Measurements from ENCODE around the gene TMEM184C. TPM values are rescaled to one million over a fixed set of nuclear protein-coding genes. Genes with fewer than 3 reads are reported as not detected.

Gene TMEM184C
- total RNA-seq, 1 donor from 2014 or later: 18.1 TPM

DNA sequence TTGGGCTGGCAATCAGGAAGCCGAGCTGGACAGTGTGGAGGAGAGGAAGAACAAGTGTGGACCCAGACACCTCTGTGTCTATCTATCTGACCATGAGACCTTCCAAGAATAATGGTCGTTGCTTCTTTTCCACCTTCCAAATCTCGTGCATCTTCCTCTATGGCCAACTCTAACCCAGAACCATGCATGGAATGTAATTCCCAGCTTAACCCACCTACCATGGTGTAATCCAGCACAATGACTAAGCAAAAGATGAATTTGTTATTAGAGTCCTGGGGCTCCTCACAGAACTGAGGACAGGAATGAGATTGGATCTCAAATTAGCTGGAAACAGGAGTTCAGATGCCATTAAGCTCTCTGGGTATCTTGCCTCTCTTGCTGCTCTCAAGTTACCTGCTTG is 17.4 kb upstream of the TMEM184C start:
- ATAC-seq: no peak

DNA sequence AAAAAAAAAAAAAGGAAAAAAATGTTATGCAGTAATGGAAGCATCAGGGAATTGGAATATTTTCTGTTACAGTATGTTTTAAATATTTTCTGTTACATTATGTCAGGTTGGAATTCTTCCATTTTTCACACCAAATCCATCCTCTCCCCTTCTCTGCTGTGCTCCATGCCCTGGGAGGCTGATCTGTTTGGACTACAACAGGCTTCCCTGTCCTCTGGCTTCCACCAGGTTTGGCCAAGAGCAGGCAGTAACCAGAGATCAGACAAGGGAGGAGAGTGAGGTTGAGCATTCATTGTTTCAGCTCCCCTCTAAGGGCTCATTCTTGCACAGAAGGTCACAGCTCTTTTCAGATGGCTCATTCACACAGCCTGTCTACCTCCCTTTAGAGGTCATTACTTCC is 11.7 kb upstream of the TMEM184C start:
- ATAC-seq: no peak

- no peak for ATAC-seq
Measured at GRCh38 chr4:147607471-147607870, 9.7 kb upstream of the TMEM184C start.

- no peak for ATAC-seq
Measured at GRCh38 chr4:147610686-147611085, 6.5 kb upstream of the TMEM184C start.

GRCh38 chr4:147616849-147617172 is 386 bp upstream of the TMEM184C start:
- no peak for ATAC-seq

DNA sequence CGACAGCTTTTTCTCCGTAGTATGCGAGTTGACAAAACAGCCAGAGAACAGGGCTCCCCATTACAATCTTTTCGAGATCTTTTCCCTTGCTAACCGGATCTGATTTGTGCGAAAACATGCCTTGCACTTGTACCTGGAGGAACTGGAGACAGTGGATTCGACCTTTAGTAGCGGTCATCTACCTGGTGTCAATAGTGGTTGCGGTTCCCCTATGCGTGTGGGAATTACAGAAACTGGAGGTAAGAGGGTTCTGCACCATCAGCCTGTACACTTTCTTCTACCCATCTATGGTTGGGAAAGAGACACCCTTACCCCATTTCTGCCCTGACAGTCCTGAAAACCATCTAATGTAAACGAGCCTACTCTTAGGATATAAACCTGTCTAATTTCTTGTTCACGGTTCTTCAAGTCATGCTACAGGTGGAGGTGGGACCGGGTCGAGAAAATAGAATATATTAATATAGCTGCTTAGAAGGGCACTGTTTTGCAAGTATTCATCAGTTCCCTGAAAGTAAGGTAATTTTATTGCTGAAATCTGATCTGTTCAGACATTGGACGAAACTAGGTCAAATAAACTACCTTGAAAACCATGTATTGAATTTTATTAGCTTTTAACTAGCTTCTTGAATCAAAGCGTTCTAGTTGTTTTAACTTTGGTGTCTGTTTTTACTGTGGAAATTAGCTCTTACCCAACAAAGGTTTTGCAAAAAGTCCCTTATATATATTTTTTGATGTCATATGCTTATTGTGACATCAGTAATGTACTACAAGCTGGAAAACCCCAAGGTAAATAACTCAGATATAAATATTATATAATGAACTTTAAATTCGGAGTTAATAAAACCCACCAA is 869 bp downstream of the TMEM184C start:
- peak; percentile 12 for ATAC-seq

DNA sequence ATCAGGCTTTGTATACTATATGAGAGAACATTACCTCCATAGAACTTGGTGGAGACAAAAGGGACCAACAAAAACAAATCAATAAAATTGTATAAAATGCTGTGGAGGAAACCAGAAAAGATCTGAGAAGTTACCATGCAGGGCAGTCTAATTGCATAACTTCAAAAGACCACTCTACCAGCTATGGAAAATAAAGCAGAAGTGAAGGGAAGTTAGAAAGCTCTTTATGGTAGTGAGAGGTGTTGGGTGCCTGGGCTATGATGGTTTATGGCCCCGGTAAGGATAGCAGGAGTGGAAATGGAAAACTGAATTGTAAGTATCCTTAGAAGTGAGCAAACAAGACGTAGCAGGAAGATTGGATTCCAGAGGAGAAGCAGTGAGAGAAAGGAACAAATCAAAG is 3.1 kb downstream of the TMEM184C start:
- ATAC-seq: no peak

- no peak for ATAC-seq
Measured at GRCh38 chr4:147625733-147626132, 8.5 kb downstream of the TMEM184C start.

GRCh38 chr4:147626903-147627302 is 9.7 kb downstream of the TMEM184C start:
- ATAC-seq: no peak

- no peak for ATAC-seq
Measured at GRCh38 chr4:147628415-147628814, 11.2 kb downstream of the TMEM184C start.

GRCh38 chr4:147629783-147630730 is 12.9 kb downstream of the TMEM184C start:
- no peak for ATAC-seq

DNA sequence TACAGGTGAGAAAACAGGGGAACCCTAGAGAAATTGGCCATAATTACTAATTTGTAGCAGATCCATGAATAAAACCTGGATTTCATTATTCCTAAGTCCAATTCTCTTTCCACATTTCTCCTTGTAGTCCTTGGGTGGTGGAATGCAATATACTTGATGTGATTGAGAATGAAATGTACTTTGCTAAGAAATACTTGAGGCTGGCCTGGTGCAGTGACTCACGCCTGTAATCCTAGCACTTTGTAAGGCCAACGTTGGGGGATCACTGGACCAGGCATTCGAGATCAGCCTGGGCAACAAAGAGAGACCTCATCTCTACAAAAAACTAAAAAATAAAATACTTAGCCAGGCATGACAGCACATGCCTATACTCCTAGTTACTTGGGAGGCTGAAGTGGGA is 15.9 kb downstream of the TMEM184C start:
- ATAC-seq: no peak

GRCh38 chr4:147633643-147634042 is 16.4 kb downstream of the TMEM184C start:
- ATAC-seq: no peak

GRCh38 chr4:147635348-147635747 is 18.2 kb downstream of the TMEM184C start:
- no peak for ATAC-seq

DNA sequence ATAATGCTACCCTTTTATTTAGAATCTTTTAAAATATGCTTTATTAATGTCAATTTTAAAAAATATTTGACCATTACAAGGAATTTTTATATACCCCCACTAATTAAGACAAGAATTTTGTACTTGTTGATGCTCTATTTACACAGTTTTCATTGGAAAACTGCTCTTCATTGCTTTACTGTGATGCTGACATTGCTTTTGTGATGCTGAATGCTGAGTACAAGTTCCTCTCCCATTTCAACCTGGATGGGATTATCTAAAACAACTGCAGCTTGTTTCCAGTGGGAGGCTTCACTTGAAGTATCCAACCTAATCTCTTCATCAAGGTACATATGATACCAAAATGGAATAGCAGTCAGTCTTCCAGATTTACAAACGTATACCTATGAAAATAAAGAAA is 21.2 kb downstream of the TMEM184C start:
- no peak for ATAC-seq

- no peak for ATAC-seq
Measured at GRCh38 chr4:147638942-147639341, 21.7 kb downstream of the TMEM184C start.

DNA sequence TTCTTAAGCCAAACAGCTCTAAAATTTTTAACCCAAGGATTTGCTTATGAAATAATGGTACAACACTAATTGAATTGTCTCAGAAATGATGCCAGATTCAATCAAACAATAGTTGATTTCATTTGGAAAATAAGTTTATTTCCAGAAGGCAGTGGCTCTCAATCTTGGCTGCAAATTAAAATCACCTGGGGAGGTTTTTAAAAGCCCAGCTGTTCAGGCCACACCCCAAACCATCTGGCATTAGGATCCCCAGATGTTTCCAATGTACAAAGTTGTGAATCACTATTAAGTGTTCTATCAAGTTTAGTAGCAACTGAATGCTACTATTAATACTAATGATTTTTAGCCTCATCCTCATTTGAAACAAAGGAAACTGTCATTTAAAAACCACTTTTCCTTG is 22.2 kb downstream of the TMEM184C start:
- ATAC-seq: no peak

DNA sequence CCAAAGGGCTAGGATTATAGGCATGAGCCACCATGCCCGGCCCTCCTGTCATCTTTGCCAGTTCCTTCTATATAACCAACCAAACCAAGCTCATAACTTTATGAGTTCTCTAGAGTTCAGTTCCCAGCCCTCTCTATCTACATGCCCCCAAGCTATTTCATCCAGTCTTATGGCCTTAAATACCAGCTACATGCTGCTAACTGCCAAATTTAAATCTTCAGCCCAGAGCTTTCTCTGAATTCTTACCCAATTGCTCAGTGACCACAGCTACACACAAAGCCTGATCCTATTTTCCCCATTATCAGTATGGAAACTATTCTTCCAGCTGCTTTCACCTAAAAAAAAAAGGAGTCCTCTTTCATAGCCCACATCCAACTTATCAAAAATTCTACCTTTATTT is 23.1 kb downstream of the TMEM184C start:
- no peak for ATAC-seq

DNA sequence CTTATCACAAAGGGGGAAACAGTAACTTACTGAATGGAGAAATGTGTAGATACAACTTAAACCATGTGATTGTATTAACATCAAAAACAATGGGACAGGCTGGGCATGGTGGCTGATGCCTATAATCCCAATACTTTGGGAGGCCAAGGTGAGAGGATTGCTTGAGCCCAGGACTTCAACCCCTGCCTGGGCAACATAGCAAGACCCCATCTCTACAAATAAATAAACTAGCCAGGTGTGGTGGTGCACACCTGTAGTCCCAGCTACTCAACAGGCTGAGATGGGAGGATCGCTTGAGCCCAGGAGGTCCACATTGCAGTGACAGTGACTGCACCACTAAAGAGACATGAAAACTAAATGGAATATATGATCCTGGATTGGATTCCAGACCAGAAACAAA is 26.4 kb downstream of the TMEM184C start:
- ATAC-seq: no peak

- no peak for ATAC-seq
Measured at GRCh38 chr4:147644471-147644870, 27.3 kb downstream of the TMEM184C start.

- no peak for ATAC-seq
Measured at GRCh38 chr4:147645099-147645498, 27.9 kb downstream of the TMEM184C start.

- no peak for ATAC-seq
Measured at GRCh38 chr4:147648656-147649055, 31.5 kb downstream of the TMEM184C start.

GRCh38 chr4:147651563-147651962 is 34.4 kb downstream of the TMEM184C start:
- ATAC-seq: no peak

GRCh38 chr4:147655639-147656038 is 38.4 kb downstream of the TMEM184C start:
- no peak for ATAC-seq
